ENCODE data around the gene CLECL1. TPM values are rescaled to one million over a fixed set of nuclear protein-coding genes. Genes with fewer than 3 reads are reported as not detected.

CLECL1 gene
- not detected for total RNA-seq

GRCh38 chr12:9732921-9733461, at the start of gene CLECL1:
CLECL1 (minus strand) TSS chr12:9733097.
- DNase-seq (ENCODE audit: extremely low spot score in 2 of 2): no peak
- Histone ChIP-seq H3K4me3 (no peak within 1 kb of the TSS), H3K27ac (no peak within 1 kb of the TSS), H3K9me3 (no peaks in the 10 kb centered on the region), H3K36me3 (no peaks in the 10 kb centered on the region), H3K4me1 (no peaks in the 10 kb centered on the region), H3K27me3 (no peaks in the 10 kb centered on the region)
- TF ChIP-seq CTCF (IDR thresholded peaks at IDR 0.05) (no peak), POLR2A (IDR thresholded peaks at IDR 0.05) (no peak), POLR2AphosphoS5 (IDR thresholded peaks at IDR 0.05; ENCODE audit: insufficient read depth in 1 of 2, low read depth in 1 of 2) (no peak)
- intact Hi-C loops (cut with DNase I): no loop called here

GRCh38 chr12:9781360-9781759, 48.5 kb upstream of the CLECL1 start:
- Histone ChIP-seq H3K4me3 (no peak overlapping the region), H3K9me3 (no peaks in the 10 kb centered on the region), H3K36me3 (no peaks in the 10 kb centered on the region), H3K27ac (no peak overlapping the region), H3K27me3 (no peaks in the 10 kb centered on the region), H3K4me1 (no peaks in the 10 kb centered on the region)
- intact Hi-C loops (cut with DNase I): no loop called here
- TF ChIP-seq POLR2AphosphoS5 (IDR thresholded peaks at IDR 0.05; ENCODE audit: insufficient read depth in 1 of 2, low read depth in 1 of 2) (no peak), POLR2A (IDR thresholded peaks at IDR 0.05) (no peak)
- DNase-seq (ENCODE audit: extremely low spot score in 2 of 2): no peak

- Histone ChIP-seq H3K27ac (no peak overlapping the region), H3K27me3 (no peaks in the 10 kb centered on the region), H3K4me1 (peaks cover 6% of the 10 kb centered on the region), H3K9me3 (no peaks in the 10 kb centered on the region), H3K36me3 (no peaks in the 10 kb centered on the region), H3K4me3 (no peak overlapping the region)
- intact Hi-C loops (cut with DNase I): no loop called here
- TF ChIP-seq POLR2A (IDR thresholded peaks at IDR 0.05) (no peak), POLR2AphosphoS5 (IDR thresholded peaks at IDR 0.05; ENCODE audit: insufficient read depth in 1 of 2, low read depth in 1 of 2) (no peak), CTCF (IDR thresholded peaks at IDR 0.05) (no peak)
- DNase-seq (ENCODE audit: extremely low spot score in 2 of 2): no peak
These were observed 46.3 kb upstream of the CLECL1 start for GRCh38 chr12:9779209-9779608.

- Histone ChIP-seq H3K27ac (no peak overlapping the region), H3K4me1 (peaks cover 6% of the 10 kb centered on the region), H3K4me3 (no peak overlapping the region), H3K27me3 (no peaks in the 10 kb centered on the region), H3K36me3 (no peaks in the 10 kb centered on the region), H3K9me3 (no peaks in the 10 kb centered on the region)
- intact Hi-C loops (cut with DNase I): no loop called here
- DNase-seq (ENCODE audit: extremely low spot score in 2 of 2): no peak
- TF ChIP-seq POLR2A (IDR thresholded peaks at IDR 0.05): no peak
These were observed 43.9 kb upstream of the CLECL1 start for GRCh38 chr12:9776781-9777180.

- no peak for TF ChIP-seq POLR2A (IDR thresholded peaks at IDR 0.05)
- TF ChIP-seq POLR2AphosphoS5 (IDR thresholded peaks at IDR 0.05; ENCODE audit: insufficient read depth in 1 of 2, low read depth in 1 of 2): peak in 1 of 2 donors; percentile 21
- intact Hi-C loops (cut with DNase I): no loop called here
- Histone ChIP-seq H3K4me3 (no peak overlapping the region), H3K27ac (no peak overlapping the region), H3K36me3 (no peaks in the 10 kb centered on the region), H3K4me1 (peaks cover 6% of the 10 kb centered on the region), H3K9me3 (no peaks in the 10 kb centered on the region), H3K27me3 (no peaks in the 10 kb centered on the region)
- no peak for DNase-seq (ENCODE audit: extremely low spot score in 2 of 2)
These were observed 40.5 kb upstream of the CLECL1 start for GRCh38 chr12:9773216-9773877.

- intact Hi-C loops (cut with DNase I): no loop called here
- H3K27me3 ChIP-seq: no peaks in the 10 kb centered on the region
- H3K36me3 ChIP-seq: no peaks in the 10 kb centered on the region
- no peaks in the 10 kb centered on the region for H3K4me1 ChIP-seq
- no peak for DNase-seq (ENCODE audit: extremely low spot score in 2 of 2)
- TF ChIP-seq POLR2A (IDR thresholded peaks at IDR 0.05): no peak
- no peak for TF ChIP-seq CTCF (IDR thresholded peaks at IDR 0.05)
- no peak for TF ChIP-seq POLR2AphosphoS5 (IDR thresholded peaks at IDR 0.05; ENCODE audit: insufficient read depth in 1 of 2, low read depth in 1 of 2)
- H3K27ac ChIP-seq: no peak overlapping the region
- H3K4me3 ChIP-seq: no peak overlapping the region
- H3K9me3 ChIP-seq: no peaks in the 10 kb centered on the region
These were observed 30.1 kb upstream of the CLECL1 start for GRCh38 chr12:9763025-9763424.

Measured in vagina (tissue), 2 donors.